HepG2 (cell line): Measurements from ENCODE around the gene AUH. TPM values are rescaled to one million over a fixed set of nuclear protein-coding genes. Genes with fewer than 3 reads are reported as not detected.

ENCODE experiments used
- ATAC-seq: fragments of 200-7000 bp; cut with Tn5 transposase; 3 replicates; pipeline ENCODE4 v1.9.1; 2020; ENCODE audit warnings: mild to moderate bottlenecking, moderate library complexity
- BruUV-seq: library from RNA; stranded (reverse); fragments of 400-500 nt; replicated peaks from 2 replicates; lab custom pipeline; 2021; lab: Mats Ljungman, UMichigan
- CTCF ChIA-PET: fragments of 300-600 bp; formaldehyde crosslinking; extraction: SDS; loops from one replicate; lab custom pipeline; 2021; ENCODE audit warnings: low total read pairs, inconsistent platforms, low intra/inter-chr PET ratio; lab: Yijun Ruan, JAX
- POLR2A ChIA-PET: fragments of 350-600 bp; sonication (Branson Sonifier 250); formaldehyde crosslinking; loops from one replicate; lab custom pipeline; 2020; ENCODE audit warnings: antibody characterized with exemption, inconsistent platforms; lab: Yijun Ruan, JAX
- DNase-seq: peaks from one replicate; pipeline ENCODE4 v3.0.0-alpha.2; 2015; ENCODE audit warnings: low spot score
- FAIRE-seq: peaks from 3 replicates; lab custom pipeline; 2011; peaks lifted over from hg19 to GRCh38; lab: Jason Lieb, UNC
- H2AFZ ChIP-seq: one replicate; pipeline ENCODE4 v1.6.1; 2011; ENCODE audit warnings: low read length, inconsistent platforms
- H3K27ac ChIP-seq: fragments of 300-600 bp; 3 replicates; pipeline ENCODE4 v1.8.0; 2011; ENCODE audit warnings: mixed run types, mild to moderate bottlenecking, mixed read lengths, low read length, inconsistent platforms; ENCODE audit not compliant: insufficient read depth; ENCODE audit errors: extremely low read length
- H3K27me3 ChIP-seq, 2 experiments: fragments of 200-600 bp in 1 of 2; 2 replicates in 1 of 2; 3 replicates in 1 of 2; pipeline versions ENCODE4 v1.6.0 to v1.8.0; 2011; ENCODE audit warnings: low read length in 2 of 2, mild to moderate bottlenecking in 2 of 2, moderate library complexity in 2 of 2, inconsistent platforms in 1 of 2; ENCODE audit not compliant: insufficient read depth in 2 of 2, control insufficient read depth in 1 of 2
- H3K36me3 ChIP-seq, 2 experiments: fragments of 200-600 bp in 1 of 2; replicated peaks in 1 of 2; 2 replicates in 1 of 2; 3 replicates in 1 of 2; pipeline versions ENCODE4 v1.5.1 to v1.8.0; 2011; ENCODE audit warnings: low read length in 2 of 2, inconsistent platforms in 1 of 2; ENCODE audit not compliant: insufficient read depth in 2 of 2, control insufficient read depth in 1 of 2
- H3K4me1 ChIP-seq: 2 replicates; pipeline ENCODE4 v1.5.1; 2012; ENCODE audit warnings: low read length, inconsistent platforms; ENCODE audit not compliant: insufficient read depth
- H3K4me2 ChIP-seq: 2 replicates; pipeline ENCODE4 v1.6.0; 2011; ENCODE audit warnings: low read depth, low read length, inconsistent platforms
- H3K4me3 ChIP-seq, 3 experiments: fragments of 200-600 bp in 1 of 3; sonication (generic), shearing (Covaris generic) in 1 of 3; replicated peaks in 1 of 3; 2 replicates each; pipeline ENCODE4 v1.5.1; 2011 to 2016; ENCODE audit warnings: low read length in 3 of 3, inconsistent platforms in 2 of 3, low read depth in 2 of 3, mild to moderate bottlenecking in 2 of 3, control low read depth in 1 of 3, mixed read lengths in 1 of 3; ENCODE audit not compliant: insufficient read depth in 1 of 3
- H3K79me2 ChIP-seq: one replicate; pipeline ENCODE4 v1.6.1; 2011; ENCODE audit warnings: low read length, inconsistent platforms; ENCODE audit not compliant: insufficient read depth
- H3K9ac ChIP-seq: 2 replicates; pipeline ENCODE4 v1.6.0; 2011; ENCODE audit warnings: mild to moderate bottlenecking, low read depth, low read length, inconsistent platforms; ENCODE audit not compliant: insufficient read depth
- H3K9me3 ChIP-seq: 2 replicates; pipeline ENCODE4 v1.5.1; 2012; ENCODE audit warnings: mild to moderate bottlenecking, low read length
- H4K20me1 ChIP-seq: 2 replicates; pipeline ENCODE4 v1.6.0; 2011; ENCODE audit warnings: inconsistent platforms, mild to moderate bottlenecking, low read length, moderate library complexity; ENCODE audit not compliant: insufficient read depth
- CREB1 ChIP-seq, 2 experiments: fragments of 450-650 bp in 1 of 2; IDR thresholded peaks; 2 replicates each; pipeline ENCODE4 v1.6.1; 2016 to 2017; ENCODE audit warnings: control low read depth in 1 of 2, mild to moderate bottlenecking in 1 of 2, missing compliant biosample characterization in 1 of 2, missing genetic modification characterization in 1 of 2
- IRF9 ChIP-seq: sonication (generic); formaldehyde crosslinking; IDR thresholded peaks from 2 replicates; pipeline ENCODE4 v1.8.0; 2022; ENCODE audit warnings: missing genetic modification reagents, mild to moderate bottlenecking, borderline replicate concordance
- MAFK ChIP-seq, 2 experiments: IDR thresholded peaks in 1 of 2; conservative IDR thresholded peaks in 1 of 2; 2 replicates each; pipeline ENCODE4 v1.6.1; 2011; ENCODE audit warnings: improper control_type of control experiment in 2 of 2, low read length in 2 of 2
- MYNN ChIP-seq: sonication (generic); formaldehyde crosslinking; IDR thresholded peaks from 2 replicates; pipeline ENCODE4 v1.4.0; 2020; ENCODE audit warnings: mild to moderate bottlenecking, low read depth, missing genetic modification reagents
- NBN ChIP-seq: fragments of 450-650 bp; conservative IDR thresholded peaks from 2 replicates; pipeline ENCODE4 v1.6.1; 2017
- THYN1 ChIP-seq: sonication (generic); formaldehyde crosslinking; IDR thresholded peaks from 2 replicates; pipeline ENCODE4 v1.8.1; 2023; ENCODE audit warnings: low read depth, mild to moderate bottlenecking, moderate library complexity, missing genetic modification reagents, borderline replicate concordance
- WGBS: methylation state at CpG from one replicate; pipeline ENCODE4 v1.1.6; 2017; ENCODE audit warnings: low lambda C conversion rate; 5-methylcytosine and 5-hydroxymethylcytosine counted together
- in situ Hi-C: cut with HindIII; loops from 2 replicates; pipeline ENCODE4 v1.10.0; 2017; ENCODE audit warnings: low pct_unique_long_range_greater_than_20kb; ENCODE audit not compliant: extremely low pct_ligation_motif_present
- intact Hi-C: fragments of 100-400 bp; cut with micrococcal nuclease; formaldehyde crosslinking; loops from one replicate; pipeline ENCODE4 v1.10.0; 2022; ENCODE audit not compliant: unreplicated experiment
- polyA plus RNA-seq, 8 experiments: library from polyadenylated mRNA; depleted of rRNA in 3 of 8; stranded (reverse) in 7 of 8; unstranded in 1 of 8; fragments of >200 nt; fragmentation: Illumina TruSeq in 4 of 8; extraction: Trizol in 4 of 8; gene quantifications; 2 replicates each; pipeline versions ENCODE4 v1.2.1 to v1.2.3, GENCODE V29; 2011 to 2016; ENCODE audit warnings: low read depth in 4 of 8, missing spikeins in 1 of 8, mixed read lengths in 1 of 8; ENCODE audit not compliant: insufficient read depth in 1 of 8
- total RNA-seq, 5 experiments: library from RNA; depleted of rRNA; stranded (reverse); fragments of >200 nt; fragmentation: Illumina TruSeq; extraction: Trizol; gene quantifications; 2 replicates each; pipeline ENCODE4 v1.2.3, GENCODE V29; 2016; ENCODE audit warnings: low read depth in 1 of 5
- TF ChIP-seq, protein P1 (sequence below): sonication (generic); formaldehyde crosslinking; IDR thresholded peaks from 2 replicates; pipeline ENCODE4 v1.4.0; 2020; ENCODE audit warnings: missing genetic modification reagents, borderline replicate concordance

AUH gene
- total and polyA plus RNA-seq, 2 of the 13 experiments (the other 11 are each of a cell fraction or from before 2014, with no cell fraction given), result 25.8 to 31.9 TPM

DNA sequence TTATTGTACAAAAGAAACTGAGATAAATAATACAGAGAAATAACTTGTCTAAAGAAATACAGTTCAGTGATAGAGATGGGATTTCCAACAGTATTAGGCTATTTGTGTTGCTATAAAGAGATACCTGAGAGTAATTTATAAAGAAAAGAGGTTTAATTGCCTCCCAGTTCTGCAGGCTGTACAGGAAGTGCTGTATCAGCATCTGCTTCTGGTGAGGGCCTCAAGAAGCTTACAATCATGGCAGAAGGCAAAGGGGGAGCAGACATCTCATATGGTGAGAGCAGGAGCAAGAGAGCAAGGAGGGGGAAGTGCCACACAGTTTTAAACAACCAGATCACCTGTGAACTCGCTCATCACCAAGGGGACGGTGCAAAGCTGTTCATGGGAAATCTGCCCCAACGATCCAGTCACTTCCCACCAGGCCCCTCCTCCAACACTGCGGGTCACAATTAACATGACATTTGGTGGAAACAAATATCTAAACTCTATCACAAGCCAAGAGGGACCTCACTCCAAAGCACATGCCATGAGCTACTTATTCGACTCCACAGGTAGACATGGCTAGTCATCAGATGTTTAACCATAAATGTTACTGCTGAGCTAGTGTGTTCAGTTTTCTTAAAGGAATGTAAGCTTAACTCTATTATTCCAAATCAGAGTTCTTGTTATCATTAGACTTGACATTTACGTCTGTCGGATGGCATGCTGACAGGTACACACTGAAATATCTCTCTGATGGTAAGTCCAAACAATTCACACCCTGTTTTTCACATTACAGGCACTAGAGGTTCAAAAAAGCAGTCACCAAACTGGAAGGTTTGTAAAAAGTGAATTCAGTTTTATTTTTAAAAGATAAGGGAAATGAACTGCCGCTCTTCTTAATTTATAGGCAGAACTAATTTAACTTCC, 82.2 kb downstream of the AUH start:
- H3K9me3 ChIP-seq, result no peaks in the 10 kb centered on the region
- no peak overlapping the region for H3K27ac ChIP-seq
- no peaks in the 10 kb centered on the region for H3K79me2 ChIP-seq
- no peak for TF ChIP-seq NBN
- no peak for TF ChIP-seq CREB1 (IDR thresholded peaks at IDR 0.05)
- no peak for TF ChIP-seq CREB1 (CRISPR knock-in tag; IDR thresholded peaks at IDR 0.05)
- TF ChIP-seq THYN1 (CRISPR knock-in tag), result no peak
- peak; percentile 59 to 69 for TF ChIP-seq MAFK (conservative IDR thresholded peaks at IDR 0.05 in 1 of 2, IDR thresholded peaks at IDR 0.05 in 1 of 2; ENCODE audit: low read length in 2 of 2)
- no peak overlapping the region for H3K4me2 ChIP-seq
- H3K4me3 ChIP-seq, result no peak overlapping the region
- 98% methylated on average over 6 of the region's 8 CpGs for WGBS
- no TSS peak for BruUV-seq
- ATAC-seq (no peak), FAIRE-seq (no peak), DNase-seq (no peak)
- no peaks in the 10 kb centered on the region for H3K4me1 ChIP-seq
- H3K36me3 ChIP-seq, result peaks cover 0 to 3% of the 10 kb centered on the region in 2 experiments; a peak in 2 of 5 replicates
- CTCF ChIA-PET, result no interaction called here
- H3K9ac ChIP-seq, result no peak overlapping the region
- no peaks in the 10 kb centered on the region for H3K27me3 ChIP-seq
- no peak overlapping the region for H2AFZ ChIP-seq
- in situ Hi-C loops (no loop called here), intact Hi-C loops (no loop called here)
- POLR2A ChIA-PET, result no interaction called here
- H4K20me1 ChIP-seq, result no peaks in the 10 kb centered on the region

- intact Hi-C loops, result no loop called here
- in situ Hi-C loops, result no loop called here
Observed at GRCh38 chr9:91276513-91276912, 85.2 kb downstream of the AUH start.

More at GRCh38 chr9:91276513-91276912, 85.2 kb downstream of the AUH start:
- CTCF ChIA-PET, result no interaction called here
- peaks cover 0 to 3% of the 10 kb centered on the region in 2 experiments; a peak in 2 of 5 replicates for H3K36me3 ChIP-seq
- DNase-seq, result no peak
- H3K9me3 ChIP-seq, result no peaks in the 10 kb centered on the region
- no peak for FAIRE-seq
- POLR2A ChIA-PET, result no interaction called here
- no peaks in the 10 kb centered on the region for H4K20me1 ChIP-seq
- H3K4me2 ChIP-seq, result no peak overlapping the region
- ATAC-seq, result no peak
- no TSS peak for BruUV-seq
- H3K9ac ChIP-seq, result no peak overlapping the region
- no peak overlapping the region for H3K4me3 ChIP-seq
- no peak overlapping the region for H3K27ac ChIP-seq
- WGBS, result 96% methylated on average over 3 of the region's 3 CpGs
- no peak overlapping the region for H2AFZ ChIP-seq
- H3K4me1 ChIP-seq, result no peaks in the 10 kb centered on the region
- TF ChIP-seq IRF9 (CRISPR knock-in tag) (no peak), MYNN (no peak)
- TF ChIP-seq, protein P1, sequence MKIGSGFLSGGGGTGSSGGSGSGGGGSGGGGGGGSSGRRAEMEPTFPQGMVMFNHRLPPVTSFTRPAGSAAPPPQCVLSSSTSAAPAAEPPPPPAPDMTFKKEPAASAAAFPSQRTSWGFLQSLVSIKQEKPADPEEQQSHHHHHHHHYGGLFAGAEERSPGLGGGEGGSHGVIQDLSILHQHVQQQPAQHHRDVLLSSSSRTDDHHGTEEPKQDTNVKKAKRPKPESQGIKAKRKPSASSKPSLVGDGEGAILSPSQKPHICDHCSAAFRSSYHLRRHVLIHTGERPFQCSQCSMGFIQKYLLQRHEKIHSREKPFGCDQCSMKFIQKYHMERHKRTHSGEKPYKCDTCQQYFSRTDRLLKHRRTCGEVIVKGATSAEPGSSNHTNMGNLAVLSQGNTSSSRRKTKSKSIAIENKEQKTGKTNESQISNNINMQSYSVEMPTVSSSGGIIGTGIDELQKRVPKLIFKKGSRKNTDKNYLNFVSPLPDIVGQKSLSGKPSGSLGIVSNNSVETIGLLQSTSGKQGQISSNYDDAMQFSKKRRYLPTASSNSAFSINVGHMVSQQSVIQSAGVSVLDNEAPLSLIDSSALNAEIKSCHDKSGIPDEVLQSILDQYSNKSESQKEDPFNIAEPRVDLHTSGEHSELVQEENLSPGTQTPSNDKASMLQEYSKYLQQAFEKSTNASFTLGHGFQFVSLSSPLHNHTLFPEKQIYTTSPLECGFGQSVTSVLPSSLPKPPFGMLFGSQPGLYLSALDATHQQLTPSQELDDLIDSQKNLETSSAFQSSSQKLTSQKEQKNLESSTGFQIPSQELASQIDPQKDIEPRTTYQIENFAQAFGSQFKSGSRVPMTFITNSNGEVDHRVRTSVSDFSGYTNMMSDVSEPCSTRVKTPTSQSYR (CRISPR knock-in tag), result no peak
- no peaks in the 10 kb centered on the region for H3K27me3 ChIP-seq
- no peaks in the 10 kb centered on the region for H3K79me2 ChIP-seq
